ENCODE measurements around the gene LNX2.
A peak's percentile ranks its signal among the peaks of the same experiment; 100 is the strongest.
"Not testable (repeated sequence)": the region's sequence is repeated elsewhere in the genome, so short reads cannot be mapped to it uniquely, and the experiment has no call there.

LNX2 gene

DNA sequence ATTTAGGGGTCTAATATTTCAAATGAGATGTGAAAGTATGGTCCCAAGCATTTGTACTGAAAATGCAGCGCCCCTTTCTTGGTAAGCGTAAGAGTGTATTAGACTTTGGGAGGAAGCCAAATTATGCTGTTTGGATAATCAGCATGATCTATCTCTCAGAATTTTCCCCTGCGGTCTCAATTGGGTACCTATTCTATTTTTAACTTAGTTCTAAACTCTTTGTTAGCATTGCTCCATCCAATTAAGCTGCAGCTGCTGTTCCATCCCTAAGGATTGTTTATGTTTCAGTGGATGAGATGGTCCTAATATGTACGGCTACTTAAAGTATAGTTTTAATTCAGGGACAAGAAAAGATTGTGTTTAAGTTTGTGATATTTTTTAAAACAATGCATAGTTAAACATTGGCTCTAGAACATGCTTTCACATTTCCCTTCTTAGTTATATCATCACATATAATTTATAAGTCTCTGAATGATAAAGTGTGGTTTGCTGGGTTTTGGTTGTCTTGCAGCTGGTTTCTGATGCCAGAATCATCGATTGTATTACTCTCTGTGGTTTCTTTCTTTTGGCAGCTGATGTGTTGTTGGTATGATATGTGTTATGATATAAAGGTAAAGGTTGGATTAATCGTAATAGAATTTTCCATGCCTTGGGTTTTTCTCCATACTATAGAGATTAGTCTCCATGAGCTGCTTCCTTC lies 16.4 kb upstream of the LNX2 start:
- no peak for DNase-seq

DNA sequence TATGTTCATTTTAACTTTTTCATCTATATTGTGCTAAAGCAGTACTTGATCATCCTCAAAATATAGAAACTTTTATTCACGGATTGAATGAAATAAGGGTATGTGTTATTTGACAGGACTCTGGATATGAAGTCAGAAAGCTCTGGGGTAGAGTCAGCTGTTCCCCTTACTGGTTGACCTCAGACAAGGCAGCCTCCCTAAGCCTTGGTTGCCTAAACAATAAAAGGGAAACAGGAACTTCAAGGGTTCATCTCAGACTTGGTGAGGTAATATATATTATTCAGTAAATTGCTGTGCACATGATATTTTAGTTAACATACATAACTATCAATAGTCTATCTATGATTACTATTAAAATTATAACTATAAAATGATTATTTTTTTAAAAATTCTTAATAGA lies 14.9 kb upstream of the LNX2 start:
- DNase-seq, result no peak

DNA sequence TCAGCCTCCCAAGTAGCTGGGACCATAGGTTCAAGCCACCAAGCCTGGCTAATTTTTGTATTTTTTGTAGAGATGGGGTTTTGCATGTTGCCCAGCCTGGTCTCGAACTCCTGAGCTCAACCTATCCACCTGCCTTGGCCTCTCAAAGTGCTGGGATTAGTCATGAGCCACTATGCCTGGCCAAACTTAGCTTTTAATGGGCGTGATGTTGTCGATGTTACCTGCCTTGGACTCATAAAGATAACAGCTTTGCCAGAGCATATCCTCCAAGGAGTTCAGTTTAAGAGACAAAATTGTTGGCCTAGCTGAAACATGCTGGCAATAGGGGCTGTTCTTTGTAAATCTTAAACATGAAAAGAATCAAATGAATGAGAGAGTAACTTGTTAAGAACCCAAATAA lies 14.5 kb upstream of the LNX2 start:
- no peak for DNase-seq

DNA sequence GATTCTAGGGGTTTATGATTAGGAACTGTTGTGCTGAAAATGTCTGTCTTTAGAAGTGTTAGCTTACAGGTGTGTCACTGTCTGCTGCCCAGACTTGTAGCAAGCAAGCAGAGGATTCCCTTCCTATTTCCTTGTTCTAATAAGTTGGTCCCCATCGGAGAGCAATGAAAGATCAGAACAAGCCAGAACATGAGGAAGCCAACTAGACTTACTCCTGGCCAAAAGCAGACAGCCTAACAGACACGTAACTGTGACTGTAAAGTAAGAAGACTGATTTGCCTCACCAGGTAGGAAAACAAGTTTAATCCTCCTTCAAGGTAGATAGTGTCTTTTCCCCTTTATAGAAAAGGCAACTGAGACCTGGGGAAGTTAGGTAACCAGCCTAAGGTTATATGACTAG lies 13.9 kb upstream of the LNX2 start:
- DNase-seq, result no peak

DNA sequence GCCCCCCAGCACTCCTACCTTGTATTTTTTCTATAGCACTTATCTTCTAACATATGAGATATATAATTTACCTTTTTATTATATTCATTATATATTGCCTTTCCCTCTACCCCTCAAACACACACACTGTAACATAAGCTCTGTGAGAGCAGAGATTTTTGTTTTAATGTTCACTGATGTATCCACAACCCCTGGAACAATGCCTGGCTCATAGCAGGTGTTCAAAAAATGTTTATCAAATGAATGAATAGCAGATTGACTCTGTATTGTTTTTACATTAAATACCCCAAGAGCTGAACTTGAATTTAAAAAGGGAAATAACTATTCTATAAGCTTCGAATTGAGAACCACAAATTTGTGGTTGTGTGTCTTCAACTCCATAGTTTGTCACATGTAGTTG lies 12.3 kb upstream of the LNX2 start:
- no peak for DNase-seq

DNA sequence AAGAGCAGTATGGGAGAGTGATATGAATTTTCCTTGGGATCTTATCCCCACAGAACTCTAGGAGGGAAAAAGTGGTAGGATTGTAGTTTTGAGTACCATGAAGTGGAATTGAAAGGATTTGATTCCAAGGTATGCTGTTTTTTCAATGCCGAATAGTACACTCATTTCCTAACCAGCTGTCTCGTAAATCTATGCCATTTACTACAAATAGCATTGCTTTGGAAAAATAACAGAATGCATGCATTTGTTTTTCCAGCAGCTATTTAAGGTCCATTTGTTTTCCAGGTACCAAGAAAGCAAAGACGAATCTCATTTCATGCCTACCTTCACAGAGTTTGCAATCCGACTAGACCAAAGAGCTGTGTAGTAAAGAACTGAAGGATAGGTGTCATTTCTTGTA lies 11.9 kb upstream of the LNX2 start:
- DNase-seq, result no peak

DNA sequence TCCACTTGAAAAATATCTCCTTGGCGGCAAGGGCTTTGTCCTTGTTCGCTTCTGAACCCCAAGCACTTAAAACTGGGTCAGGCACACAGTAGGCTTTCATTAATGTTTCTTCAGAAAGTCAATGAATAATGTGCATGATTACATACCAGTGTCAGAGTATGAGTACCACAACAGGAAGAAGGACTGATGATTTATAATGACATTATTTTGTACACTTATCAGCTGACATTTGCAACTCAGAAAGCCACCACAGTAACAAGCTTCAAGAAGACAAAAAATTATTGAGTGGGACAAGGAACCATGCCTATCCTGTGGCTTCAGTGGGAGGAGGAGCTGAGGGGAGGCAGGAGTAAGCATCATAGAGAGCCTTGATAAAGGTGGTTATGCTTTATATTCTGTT lies 11.3 kb upstream of the LNX2 start:
- DNase-seq, result no peak

DNA sequence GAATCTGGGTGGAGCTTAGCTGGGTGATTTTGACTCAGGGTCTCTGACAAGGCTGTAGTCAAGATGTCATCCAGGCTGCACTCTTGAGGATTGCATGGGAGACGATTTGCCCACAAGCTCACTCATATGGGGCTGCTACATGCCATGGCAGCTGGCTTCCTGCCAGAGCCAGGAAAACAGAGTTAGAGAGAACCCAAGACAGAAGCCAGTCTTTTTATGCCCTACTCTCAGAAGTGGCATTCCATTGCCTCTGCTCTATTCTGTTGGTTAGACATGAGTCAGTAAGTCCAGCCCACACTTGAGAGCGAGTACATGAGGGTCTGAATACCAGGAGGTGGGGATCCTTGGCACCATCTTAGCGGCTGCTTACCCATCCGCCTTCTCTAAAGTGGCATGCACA lies 10.8 kb upstream of the LNX2 start:
- DNase-seq, result no peak

DNA sequence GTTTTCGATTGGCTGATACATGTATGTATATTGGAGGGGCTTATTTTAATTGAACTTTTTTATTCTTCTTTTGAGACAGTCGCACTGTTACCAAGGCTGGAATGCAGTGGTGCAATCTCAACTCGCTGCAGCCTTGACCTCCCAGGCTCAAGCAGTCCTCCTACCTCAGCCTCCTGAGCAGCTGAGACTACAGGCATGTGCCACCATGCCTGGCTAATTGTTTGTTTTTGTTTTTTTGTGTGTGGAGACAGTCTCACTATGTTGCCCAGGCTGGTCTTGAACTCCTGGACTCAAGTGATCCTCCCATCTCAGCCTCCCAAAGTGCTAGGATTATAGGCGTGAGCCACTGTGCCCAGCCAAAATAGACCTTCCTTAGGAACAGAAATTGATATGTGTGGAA lies 8.4 kb upstream of the LNX2 start:
- not testable (repeated sequence) for DNase-seq

DNA sequence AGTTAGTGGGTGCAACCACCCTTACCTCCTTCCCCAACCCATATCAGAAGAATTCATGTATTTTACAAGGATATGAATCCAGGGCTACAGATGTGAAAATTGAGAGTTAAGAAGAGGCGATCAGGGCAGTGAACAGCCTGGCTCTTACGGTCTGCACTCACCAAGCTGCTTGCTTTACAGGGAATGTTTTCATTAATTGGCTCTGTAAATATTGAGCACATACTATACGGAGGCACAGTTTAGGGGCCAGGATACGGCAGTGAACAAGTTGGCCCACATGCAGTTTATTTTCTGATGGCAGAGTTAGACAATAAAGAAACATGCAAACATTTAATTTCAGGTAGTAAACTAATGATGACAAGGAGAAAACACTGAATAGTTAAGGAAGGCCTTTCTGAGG lies 7.8 kb upstream of the LNX2 start:
- no peak for DNase-seq

DNA sequence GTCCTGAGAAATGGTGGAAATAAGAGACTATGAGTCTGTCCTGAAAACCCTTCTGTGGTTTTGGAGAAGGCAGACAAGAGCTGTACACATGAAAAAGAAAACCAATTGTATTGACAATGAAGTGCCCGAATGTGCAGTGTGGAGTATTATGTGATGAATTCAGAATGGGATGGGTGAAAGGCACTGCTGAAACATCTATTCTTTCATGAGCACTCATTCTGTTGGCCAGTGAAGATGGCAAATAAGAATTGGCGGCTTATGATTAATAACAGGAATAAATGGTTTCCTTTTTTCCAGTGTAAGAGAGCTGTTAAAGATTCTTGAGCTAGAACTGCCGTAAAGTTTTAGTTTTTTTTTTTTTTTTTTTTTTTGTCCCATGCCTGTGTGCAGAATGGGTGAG lies 7.1 kb upstream of the LNX2 start:
- no peak for DNase-seq

DNA sequence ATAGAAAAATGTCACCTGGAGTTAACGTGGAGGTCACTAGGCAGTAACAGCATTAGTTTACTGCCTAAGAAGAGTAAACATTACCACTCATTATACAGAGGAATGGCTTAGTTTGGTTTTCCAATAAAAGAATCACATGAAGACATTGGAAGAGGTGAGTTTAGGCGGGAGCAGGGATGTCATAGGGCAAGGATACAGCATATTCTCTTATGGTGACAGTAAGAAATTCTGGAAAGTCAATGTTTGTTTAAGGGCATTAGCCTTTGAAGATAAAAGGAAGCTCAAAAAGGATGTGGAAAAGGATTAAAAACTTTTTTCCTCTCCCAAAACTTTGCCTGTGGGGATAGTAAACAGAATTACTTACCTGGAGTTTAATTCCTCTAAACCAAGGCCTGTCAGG lies 5.5 kb upstream of the LNX2 start:
- no peak for DNase-seq

DNA sequence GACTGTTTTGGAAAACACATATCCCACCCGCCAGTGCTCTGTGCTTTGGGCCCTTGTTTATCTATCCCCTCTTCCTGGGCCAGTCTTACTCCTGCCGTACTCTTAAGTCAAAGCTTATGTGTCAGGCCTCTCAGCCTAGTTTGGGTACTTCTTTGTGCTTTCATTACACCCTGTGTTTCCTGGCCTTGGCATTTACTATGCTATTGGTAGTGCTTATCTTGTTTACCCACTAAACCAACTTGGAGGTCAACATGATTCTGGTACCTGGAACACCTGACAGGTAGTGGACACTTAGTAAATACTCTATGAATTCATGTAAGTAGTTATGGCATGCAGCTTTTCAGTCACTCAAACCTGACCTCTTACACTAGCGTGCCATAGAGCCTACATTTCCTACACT lies 3.7 kb upstream of the LNX2 start:
- no peak for DNase-seq

DNA sequence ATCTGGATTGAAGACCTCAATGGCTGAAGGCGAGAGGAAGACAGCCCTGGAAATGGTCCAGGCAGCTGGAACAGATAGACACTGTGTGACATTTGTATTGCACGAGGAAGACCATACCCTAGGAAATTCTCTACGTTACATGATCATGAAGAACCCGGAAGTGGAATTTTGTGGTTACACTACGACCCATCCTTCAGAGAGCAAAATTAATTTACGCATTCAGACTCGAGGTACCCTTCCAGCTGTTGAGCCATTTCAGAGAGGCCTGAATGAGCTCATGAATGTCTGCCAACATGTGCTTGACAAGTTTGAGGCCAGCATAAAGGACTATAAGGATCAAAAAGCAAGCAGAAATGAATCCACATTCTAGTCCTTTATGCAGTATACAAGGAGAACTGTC lies 2.6 kb upstream of the LNX2 start:
- no peak for DNase-seq

DNA sequence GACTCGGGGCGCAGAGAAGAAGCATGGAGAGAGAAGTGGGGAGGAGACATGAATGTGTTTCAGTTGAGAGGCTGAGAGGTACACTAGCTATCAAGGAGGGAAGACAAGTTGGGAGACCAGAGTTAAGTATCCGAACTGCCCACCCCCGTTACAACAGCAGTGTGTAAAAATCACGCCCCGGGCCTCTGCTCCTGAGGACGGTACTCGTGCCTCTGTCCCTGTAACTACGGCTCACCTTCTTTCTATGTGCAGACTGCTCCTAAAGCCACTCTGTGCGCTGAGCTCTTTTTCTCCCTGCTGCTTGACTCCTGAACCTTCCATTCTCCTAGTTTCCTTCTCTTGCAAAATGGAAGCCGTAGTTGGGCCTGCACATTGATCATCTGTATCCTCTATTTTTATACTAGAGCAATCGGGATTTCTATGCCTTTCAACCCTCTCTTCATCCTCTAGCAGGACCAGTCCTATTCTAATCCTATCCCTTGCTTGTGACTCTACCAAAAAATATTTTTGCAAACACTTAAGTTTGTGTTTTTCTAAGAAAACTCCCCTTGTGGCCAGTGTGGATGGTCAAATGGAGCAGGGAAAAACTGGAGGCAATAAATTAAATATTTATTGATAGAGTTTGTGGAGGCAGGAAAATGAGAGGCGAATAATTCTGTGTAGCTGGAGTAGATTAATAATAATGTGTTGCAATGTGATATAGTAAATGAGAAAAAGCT lies 1.9 kb upstream of the LNX2 start:
- no peak for DNase-seq

DNA sequence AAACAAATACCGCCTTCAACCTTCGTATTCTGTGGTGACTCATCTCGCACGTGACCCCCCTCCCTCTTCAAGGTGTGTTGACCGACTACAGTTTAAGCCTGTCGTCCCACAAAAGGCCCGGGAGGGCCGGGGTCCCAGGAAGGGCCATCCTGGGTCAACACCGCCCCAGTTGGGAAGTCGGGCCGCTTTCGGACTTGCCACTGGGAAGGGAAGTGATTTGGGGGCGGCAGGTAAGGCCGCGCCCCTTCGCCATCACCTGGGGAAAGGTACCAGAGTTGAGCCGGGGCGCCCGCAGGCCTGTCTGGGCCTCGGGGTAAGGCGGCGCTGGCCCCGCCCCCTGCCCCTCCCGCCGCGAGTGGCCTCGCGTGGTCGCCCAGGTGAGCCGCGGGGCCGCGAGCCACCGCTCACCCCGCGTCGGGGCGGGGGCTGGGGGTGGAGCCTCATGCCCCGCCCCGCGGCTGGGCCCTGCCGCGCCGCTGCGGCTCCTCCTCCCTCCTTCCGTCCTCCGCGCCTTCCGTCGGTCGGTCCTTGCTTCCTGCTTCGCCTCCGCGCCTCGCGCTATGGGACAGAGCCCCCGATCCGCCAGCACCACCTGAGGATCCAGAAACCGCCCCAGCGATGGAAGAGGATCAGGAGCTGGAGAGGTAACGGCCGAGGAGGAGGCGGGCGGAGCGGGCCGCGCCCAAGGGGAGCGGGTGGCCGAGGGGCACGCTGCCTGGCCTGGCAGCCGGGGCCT lies 1.2 kb upstream of the LNX2 start, which contains the start of gene POLR1D:
Gene POLR1D (plus strand): TSS at position 527 of the 736 bp plus-strand sequence. CDS start 92 bp downstream, at position 619.
- peak; percentile 10 for DNase-seq

DNA sequence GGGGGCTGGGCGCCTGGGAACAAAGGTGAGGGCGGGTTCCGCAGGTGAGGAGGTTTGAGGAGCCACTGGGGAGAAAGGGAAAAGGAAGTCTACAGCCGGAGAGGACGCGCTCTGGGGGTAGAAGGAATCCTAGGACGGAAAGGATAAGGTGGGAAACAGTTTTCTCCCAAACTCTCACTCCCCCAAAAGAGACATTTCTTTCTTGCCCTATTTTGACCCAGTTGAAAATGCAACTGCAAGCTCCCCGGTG lies 712 bp upstream of the LNX2 start:
- DNase-seq, result no peak

DNA sequence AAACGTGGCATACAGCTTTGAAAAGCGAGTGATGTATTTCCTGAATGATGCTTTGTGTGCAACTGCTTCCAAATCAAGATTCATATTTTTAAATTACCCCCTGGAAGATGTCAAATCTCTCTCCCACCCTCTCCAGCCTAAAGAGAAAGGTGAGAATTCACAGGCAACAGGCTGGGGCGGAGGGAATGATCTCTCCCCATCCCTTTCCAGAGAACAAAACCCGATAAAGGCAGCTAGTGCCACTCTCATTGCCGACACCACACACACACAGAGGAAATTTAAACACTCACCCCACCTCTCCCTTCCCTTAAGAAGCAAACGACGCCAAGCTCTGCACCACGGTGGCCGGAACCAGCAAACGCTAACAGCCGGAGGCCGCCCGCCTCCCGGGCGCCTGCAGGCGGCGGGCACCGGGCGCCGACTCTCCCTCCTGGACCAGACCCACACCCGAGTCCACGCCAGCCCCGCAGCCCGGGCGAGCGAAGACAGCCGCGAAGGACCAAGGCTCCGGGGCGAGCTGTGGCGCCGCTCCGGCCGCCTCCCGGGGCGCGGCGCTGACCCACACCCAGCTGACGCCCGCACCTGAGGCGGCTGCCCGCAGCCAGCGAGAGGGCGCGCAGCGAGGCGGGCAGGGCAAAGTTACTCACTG lies 477 bp downstream of the LNX2 start:
- DNase-seq, result peak; percentile 6

DNA sequence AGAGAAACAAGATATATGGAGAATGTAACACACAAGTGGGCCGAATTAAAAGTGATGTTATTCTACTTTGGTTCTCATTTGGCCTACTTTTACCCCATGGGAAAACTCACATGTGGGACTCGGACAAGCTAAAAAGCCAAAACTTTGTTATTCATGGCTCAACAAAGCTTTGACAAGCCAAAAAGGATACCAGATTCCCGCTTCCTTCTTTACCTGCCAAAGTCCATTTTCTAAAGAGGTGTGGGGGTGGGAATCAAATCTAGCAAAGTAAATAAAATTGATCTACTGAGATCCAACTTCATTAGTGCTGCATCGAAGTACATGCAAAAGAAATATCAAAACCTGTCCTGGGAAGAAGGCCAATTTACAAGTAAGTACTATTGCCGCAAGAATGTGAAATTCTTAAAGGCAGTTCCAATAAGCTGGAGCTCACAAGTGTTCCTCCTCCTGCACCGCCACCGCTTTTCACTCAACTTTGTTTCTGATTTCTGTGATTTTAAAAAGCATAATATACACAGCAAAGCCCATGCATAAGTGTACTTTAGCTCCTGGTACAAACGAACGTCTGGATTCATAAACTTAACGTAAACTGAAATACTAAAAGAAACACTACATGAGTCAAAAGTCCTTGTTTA lies 1.1 kb downstream of the LNX2 start:
- DNase-seq, result no peak

DNA sequence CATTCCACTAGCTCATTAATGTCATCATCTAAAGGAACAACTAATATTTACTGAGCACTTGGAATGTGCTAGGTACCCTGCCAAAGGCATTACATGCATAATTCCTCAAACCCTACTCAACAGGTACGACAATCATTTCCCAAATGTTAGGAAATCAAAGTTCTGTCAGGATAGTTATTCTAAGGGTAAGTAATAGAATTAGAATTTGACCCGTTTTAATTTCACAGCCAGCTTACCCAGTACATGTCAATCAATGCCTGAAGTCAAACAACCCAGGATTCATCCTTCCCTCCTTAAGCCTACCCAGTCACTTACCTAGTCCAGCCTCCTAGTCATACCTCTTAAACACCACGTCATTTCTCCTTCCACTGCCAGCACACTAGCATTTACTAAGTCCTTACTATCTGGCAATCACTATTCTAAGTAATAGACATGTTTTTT lies 2.4 kb downstream of the LNX2 start:
- no peak for DNase-seq

DNA sequence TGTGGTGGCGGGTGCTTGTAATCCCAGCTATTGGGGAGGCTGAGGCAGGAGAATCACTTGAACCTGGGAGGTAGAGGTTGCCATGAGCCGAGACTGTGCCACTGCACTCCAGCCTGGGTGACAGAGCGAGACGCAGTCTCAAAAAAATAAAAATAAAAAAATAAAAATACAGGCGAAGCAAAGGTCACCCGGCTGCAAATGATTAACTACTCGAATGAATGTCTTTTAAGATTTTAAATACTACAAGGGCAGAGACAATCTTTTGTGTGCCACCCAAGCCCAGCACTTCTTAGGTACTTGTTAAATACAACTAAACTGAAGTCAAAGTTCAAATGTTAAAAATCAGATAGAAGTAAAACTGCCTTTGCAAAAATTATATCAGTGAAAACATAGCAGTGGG lies 6.7 kb downstream of the LNX2 start:
- DNase-seq, result no peak

DNA sequence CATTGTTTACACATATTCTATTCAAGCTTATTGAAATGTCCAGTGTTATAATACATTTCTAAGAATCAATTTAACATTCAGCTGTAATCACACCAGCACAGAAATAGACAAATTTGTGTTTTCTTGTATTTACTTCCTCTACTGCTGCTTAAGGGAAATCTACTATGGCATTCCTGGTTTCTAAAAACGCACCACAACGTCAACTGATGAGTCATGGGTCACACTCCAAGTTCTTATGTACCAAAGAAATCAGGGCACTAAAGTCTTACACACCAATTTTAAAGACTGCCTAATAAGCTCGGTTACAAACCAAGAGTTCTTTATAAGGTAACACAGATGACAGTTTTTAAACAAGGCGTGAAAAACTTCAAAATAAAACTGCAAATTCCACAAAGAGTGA lies 13.2 kb downstream of the LNX2 start:
- DNase-seq, result no peak

DNA sequence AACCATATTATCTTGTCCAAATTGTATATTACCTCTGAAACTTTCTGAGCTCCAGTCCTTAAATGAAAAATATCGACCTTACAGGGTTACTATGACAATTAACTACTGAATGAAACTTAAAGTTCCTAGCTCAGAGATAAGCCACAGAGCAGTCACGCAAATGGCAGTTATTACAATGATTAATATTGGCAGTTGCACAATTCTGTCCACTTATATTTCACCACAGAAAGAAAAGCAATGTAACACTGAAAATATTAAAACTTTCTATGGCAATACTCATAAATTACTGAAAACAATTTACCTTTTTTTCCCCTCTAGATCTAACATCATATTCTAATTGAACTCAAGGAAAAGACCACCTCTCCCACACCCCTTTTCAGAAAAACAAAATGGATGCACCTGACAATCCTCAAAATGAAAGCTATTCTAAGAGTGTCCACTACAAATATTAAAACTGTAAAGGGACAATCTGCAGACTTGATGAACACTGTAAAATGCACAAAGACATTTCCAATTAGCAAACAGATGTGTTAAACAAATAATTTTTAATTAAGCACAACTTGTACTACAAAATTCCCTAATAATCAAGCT lies 14.6 kb downstream of the LNX2 start:
- DNase-seq, result no peak
